GM12891 (cell line): Measurements from ENCODE around the gene RPA1.

ENCODE experiments used
- POLR2A ChIP-seq: IDR thresholded peaks from 2 replicates; pipeline ENCODE4 v1.6.1; 2011; ENCODE audit warnings: low read depth, low read length, control low read depth
- POLR2AphosphoS5 ChIP-seq: IDR thresholded peaks from 2 replicates; pipeline ENCODE4 v1.6.1; 2011; ENCODE audit warnings: low read depth, low read length, control low read depth
- SPI1 ChIP-seq: IDR thresholded peaks from 2 replicates; pipeline ENCODE4 v1.6.1; 2011; ENCODE audit warnings: low read depth, low read length, control low read depth

DNA sequence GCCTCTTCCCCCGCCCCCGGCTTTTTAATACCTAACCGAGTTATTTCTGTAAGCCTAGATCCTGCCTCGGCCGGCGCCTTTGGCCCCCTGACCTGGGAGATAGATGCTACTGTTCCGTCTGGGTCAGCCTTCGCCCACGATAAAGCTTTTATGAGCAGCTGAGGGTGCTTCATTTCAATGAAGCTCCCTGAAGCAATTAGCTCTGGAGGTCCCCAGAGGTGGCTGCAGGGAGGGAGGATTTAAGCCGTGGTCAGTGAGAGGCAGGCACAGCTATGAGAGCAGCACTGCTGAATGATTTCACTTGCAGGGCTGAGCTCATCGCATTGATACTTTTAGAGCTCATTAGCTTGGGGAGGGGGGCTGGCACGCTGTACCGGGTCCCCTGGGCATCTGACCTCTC is 89.4 kb downstream of the RPA1 start:
- TF ChIP-seq POLR2AphosphoS5 (no peak), POLR2A (no peak), SPI1 (no peak)
